HG02938 (cell line): ENCODE data around the gene ZNF830.
"Not testable (repeated sequence)": the region's sequence is repeated elsewhere in the genome, so short reads cannot be mapped to it uniquely, and the experiment has no call there.

Experiments
- ATAC-seq: cut with Tn5 transposase; IDR thresholded peaks from one replicate; pipeline ENCODE4 v1.9.1; 2021; ENCODE audit warnings: mild to moderate bottlenecking, moderate library complexity; ENCODE audit not compliant: unreplicated experiment

Gene ZNF830

DNA sequence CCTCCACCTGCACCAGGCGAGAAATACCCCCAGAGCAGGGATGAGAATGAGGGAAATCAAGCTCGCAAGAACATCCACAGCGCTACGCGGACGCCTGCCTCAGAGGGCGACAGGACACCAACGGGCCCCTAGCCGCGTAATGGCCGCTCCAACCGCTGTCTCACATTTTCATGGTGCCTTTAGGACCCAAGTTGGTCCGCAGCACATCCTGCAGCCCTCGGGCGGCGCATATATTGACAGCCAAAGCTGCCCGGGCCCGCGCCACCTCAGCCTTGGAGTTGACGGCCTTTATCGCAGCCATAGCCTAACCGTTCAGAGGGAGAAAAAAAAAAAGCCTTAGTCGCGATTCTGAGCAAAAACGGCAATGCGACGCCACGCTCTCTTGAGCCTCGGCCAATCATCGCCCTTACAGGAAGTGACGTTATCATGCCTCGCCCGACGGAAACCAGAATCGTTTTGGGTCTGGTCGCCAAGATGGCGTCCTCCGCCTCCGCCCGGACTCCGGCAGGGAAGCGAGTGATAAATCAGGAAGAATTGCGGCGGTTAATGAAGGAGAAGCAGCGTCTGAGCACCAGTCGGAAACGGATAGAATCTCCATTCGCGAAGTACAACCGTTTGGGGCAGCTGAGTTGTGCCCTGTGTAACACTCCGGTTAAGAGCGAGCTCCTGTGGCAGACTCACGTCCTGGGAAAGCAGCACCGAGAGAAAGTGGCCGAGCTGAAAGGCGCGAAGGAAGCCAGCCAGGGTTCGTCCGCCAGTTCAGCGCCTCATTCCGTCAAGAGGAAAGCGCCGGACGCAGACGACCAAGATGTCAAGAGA is at the start of gene ZNF830, which contains the start of gene CCT6B:
TSS of gene ZNF830 (plus strand) at position 448 of the 819 bp plus-strand sequence. CDS start at position 475, 27 bp downstream.
TSS of gene CCT6B (minus strand) at position 368 of the 819 bp plus-strand sequence. CDS start at position 301, 67 bp downstream.
- ATAC-seq: peak; percentile 78

DNA sequence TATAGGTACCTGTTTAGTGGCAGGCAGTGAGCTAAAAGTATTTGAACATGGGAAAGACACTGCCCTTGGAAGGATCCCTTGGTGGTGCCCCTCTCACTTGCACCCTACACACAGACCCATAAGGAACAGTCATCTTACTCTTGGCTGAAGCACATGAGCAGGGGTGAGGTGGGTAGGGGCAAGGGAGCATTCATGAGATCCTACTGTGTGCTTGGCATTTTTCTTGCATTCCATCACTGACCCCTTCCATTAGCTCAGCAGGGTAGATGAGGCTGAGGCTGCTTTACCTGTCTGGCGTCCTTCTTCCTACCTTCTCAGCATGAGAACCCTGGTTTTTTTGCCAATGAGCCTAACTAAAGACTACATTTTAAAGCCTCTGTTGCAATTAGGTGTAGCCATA is 48.3 kb upstream of the ZNF830 start:
- ATAC-seq: no peak

GRCh38 chr17:34916120-34916519 is 45.2 kb upstream of the ZNF830 start:
- ATAC-seq: no peak

DNA sequence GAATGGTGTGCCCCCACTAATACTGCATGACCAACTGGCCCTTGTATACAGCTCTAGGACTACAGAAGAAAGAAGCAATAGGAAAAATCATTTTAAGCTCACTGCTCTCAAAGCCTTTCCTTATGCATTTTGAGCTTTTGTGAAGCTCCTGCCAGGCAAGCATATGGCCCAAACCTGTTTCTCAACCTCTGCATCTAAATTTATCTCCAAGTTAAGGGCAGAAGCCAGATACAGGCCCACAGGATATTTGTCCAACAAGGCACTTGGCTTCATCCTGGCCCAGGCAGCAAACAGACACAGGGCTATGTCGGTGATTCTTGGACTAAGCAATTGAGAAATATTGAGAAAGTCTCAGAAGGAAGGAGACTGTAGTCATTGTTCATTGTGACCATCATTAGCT is 44.0 kb upstream of the ZNF830 start:
- ATAC-seq: no peak

DNA sequence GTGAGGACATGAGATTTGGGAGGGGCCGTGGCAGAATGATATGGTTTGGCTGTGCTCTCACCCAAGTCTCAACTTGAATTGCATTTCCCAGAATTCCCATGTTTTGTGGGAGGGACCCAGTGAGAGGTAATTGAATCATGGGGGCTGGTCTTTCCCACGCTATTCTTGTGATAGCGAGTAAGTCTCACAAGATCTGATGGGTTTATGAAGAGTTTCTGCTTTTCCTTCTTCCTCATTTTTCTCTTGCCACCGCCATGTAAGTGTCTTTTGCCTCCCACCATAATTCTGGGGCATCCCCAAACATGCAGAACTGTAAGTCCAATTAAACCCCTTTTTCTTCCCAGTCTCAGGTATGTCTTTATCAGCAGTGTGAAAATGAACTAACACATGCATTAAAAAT is 40.7 kb upstream of the ZNF830 start:
- no peak for ATAC-seq

DNA sequence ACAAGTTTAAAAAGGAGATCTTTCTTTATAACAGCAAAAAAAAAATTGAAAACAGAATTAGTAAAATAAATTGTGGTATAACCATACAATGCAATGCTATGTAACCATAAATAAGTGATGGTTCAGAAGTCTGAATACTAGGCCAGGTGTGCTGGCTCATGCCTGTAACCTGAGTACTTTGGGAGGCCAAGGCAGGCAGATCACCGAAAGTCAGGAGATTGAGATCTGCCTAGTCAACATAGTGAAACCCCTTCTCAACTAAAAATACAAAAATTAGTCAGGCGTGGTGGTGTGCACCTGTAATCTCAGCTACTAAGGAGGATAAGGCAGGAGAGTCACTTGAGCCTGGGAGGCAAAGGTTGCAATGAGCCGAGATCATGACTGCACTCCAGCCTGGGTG is 34.7 kb upstream of the ZNF830 start:
- ATAC-seq: no peak

GRCh38 chr17:34930283-34930682 is 31.1 kb upstream of the ZNF830 start:
- ATAC-seq: no peak

DNA sequence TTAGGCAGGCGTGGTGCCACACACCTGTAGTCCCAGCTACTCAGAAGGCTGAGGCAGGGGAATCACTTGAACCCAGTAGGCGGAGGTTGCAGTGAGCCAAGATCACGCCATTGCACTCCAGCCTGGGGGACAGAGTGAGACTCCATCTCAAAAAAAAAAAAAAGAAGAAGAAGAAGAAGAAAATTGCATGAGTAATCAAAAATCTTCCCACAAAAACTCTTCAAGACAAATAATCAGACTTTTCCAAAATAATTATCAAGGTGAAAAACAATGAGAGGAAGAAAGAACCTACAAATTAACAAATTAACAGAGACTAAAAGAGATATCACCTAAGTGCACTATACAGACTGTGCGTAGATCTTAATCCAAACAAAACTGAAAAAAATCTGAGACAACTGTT is 10.6 kb upstream of the ZNF830 start:
- ATAC-seq: not testable (repeated sequence)

- no peak for ATAC-seq
Measured at GRCh38 chr17:34958438-34958837, 2.9 kb upstream of the ZNF830 start.

DNA sequence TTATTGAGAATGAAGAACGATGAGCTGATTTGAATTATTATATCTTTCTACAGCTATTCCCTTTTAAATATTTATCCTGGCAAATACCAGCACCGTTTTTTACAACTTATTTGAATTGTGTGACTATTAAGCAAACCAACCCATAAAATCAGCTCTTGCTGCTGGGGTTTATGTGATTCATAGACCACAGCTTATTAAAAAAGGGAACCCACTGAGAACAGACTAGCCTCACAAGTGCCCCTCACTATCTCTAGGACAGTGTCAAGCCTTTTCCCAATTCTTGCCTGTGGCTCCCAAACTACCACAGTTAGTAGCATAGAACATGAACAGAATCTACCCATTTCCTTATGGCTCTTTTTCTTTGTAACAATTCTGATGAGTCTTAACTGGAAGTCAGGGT is 12.8 kb downstream of the ZNF830 start:
- ATAC-seq: no peak

- ATAC-seq: no peak
Measured at GRCh38 chr17:34974794-34975785, 13.8 kb downstream of the ZNF830 start.

GRCh38 chr17:34979153-34979552 is 17.8 kb downstream of the ZNF830 start:
- no peak for ATAC-seq

- ATAC-seq: no peak
Measured at GRCh38 chr17:34979650-34980352, 18.5 kb downstream of the ZNF830 start.

DNA sequence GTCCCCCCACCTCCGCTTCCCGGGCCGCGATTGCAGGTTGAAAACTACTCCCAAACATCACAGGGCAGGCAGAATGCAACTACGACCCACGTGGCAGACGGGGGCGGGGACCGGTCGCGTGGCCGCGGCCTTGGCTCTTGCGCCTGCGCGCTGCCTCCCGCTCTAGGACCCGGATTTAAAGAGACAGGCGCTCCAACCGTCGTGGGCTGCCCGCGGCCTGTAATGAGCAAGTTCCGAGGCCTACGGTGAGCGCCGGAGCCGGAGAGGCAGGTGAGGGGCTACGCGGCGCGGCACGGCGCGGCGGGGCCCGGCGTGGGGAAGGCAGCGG is 19.0 kb downstream of the ZNF830 start, which contains the start of gene LIG3:
TSS of gene LIG3 (plus strand) at position 160 of the 328 bp plus-strand sequence. CDS start 2,494 bp downstream, outside the sequence.
- ATAC-seq: peak; percentile 68

DNA sequence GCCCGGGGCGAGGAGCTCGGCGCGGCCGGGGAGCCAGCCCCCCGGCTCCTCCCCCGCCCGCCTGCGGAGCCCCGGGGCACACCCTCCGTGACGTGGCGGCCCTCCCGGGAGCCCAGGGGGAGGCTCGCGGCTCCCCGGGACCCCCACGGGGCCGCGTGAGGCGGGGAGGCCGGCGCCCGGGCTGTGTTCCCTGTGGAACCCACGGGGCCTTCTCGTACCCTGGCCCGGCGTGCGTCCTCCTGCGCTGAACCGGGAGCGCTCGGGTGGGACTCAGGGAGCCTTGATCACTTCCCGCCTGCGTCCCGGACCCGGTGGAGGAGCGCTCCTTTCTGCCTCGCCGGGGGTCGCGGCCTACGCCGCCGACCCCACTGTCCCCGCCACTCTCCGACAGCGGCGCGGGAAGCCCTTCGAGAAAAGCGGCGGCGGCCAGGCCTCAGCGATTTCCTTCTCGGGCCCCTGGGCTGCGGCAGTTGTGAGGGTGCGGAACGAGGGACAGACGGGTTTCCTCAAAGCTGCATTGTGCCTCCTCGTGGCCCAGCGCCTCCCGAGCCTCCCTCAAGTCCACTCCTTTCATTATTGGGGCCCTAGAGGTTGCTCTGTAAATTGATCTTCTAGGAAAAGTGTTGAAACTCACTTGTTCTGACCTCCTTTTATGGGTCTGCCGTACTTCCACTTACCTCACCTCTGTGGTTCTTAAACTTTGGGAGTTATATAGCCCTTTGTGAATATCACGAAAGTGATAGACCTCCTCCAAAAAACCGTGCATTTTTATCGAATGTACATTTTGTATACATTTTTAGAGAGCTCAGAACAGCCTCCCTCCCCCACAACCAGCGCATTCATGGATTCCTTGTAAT is 19.6 kb downstream of the ZNF830 start:
- ATAC-seq: peak; percentile 76

DNA sequence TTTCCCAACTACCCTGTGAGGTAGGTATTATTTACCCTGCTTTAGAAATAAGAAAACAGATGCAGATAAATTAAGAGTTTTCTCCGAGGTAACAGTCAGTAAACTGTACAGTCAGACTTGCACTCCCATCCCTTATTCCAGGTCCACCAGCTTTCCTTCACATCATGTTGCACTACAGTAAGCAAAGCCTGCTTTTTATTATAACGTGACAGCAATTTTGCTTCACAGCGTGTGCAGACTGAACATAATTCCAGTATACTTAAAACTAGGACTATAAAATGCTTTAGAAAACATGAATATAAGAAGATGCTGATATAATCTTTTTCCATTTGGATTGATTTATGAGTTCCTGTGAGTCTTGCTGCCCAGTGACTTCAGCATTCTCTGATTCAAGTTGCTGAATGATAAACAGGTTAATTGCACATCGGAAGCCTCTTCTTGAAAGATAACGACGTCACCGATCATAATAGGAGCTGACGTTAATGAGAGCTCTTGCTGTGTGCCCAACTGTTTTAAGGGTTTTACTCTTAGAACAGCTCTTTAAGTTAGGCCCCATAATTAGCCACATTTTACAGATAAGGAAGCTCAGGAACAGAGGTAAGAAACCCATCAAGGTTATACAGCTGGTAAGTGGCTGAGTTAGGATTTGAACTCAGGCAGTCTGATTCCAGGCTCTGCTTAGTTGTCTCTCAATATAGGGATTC is 20.4 kb downstream of the ZNF830 start:
- ATAC-seq: no peak

DNA sequence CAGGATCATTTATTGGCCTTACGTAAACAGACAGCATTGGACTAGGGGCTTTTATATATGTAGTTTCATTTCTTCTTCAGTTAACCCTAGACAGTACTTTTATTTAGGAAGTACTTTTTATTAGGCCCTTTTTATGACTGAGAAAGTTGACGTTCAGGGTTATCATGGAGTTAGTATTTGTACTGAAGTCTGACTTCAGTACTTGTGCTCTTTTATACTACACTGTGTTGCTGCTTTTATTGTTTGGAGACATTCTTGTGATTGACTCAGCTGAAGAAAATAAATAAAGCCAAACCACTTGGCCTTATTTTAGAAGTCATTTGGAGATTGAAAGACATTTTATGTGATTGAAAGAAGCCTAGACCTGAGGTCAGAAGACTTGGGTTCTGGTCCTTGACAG is 25.9 kb downstream of the ZNF830 start:
- no peak for ATAC-seq

DNA sequence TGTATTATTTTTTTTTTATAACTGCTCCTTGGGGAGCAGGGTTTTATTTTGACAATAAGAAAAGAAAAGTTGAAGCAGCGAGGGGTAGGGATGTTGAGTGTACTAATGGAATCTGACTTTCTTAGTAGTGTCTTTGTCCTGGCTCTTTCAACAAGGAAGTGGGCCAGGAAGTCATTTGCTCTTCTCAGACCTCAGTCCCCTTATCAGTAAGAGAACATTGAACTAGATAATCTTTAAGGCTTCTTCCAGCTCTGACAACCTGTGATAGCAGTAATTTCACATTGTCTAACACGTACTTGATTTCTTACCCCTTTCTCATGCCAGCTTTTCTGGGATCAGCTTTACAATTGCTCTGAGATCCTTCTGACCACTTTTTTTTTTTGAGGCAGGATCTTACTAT is 27.3 kb downstream of the ZNF830 start:
- no peak for ATAC-seq

GRCh38 chr17:34989473-34989872 is 28.1 kb downstream of the ZNF830 start:
- ATAC-seq: no peak
